Measurements from ENCODE around the gene IRF7. TPM values are rescaled to one million over a fixed set of nuclear protein-coding genes. Genes with fewer than 3 reads are reported as not detected.

The IRF7 gene
- total and polyA plus RNA-seq, 8 donors = 9.8 to 50.4 (median 14.3) TPM

- intact Hi-C loops (cut with DNase I) = no loop called here
- no peak overlapping the region for H3K4me3 ChIP-seq
- no peaks in the 10 kb centered on the region for H3K9me3 ChIP-seq
- no peak overlapping the region for H3K27ac ChIP-seq
- H3K36me3 ChIP-seq = peaks cover 0 to 100% of the 10 kb centered on the region in 2 donors
- H3K4me1 ChIP-seq = peaks cover 0 to 6% of the 10 kb centered on the region in 2 donors
- no peak for TF ChIP-seq CTCF (IDR thresholded peaks at IDR 0.05)
- DNase-seq (peak in 1 of 4 donors; percentile 76), ATAC-seq (no peak)
- no peaks in the 10 kb centered on the region for H3K27me3 ChIP-seq
Observed at GRCh38 chr11:607971-608659, 7.6 kb downstream of the IRF7 start.

- ATAC-seq (no peak), DNase-seq (peak in 1 of 4 donors; percentile 76)
- Histone ChIP-seq H3K36me3 (peaks cover 0 to 100% of the 10 kb centered on the region in 2 donors), H3K9me3 (no peaks in the 10 kb centered on the region), H3K4me1 (no peaks in the 10 kb centered on the region), H3K4me3 (no peak overlapping the region), H3K27me3 (no peaks in the 10 kb centered on the region), H3K27ac (no peak overlapping the region)
- intact Hi-C loops (cut with DNase I) = no loop called here
- no peak for TF ChIP-seq CTCF (IDR thresholded peaks at IDR 0.05)
Observed at GRCh38 chr11:607020-607780, 8.6 kb downstream of the IRF7 start.

- Histone ChIP-seq H3K27ac (no peak overlapping the region), H3K9me3 (no peaks in the 10 kb centered on the region), H3K4me3 (no peak overlapping the region), H3K36me3 (peaks cover 0 to 100% of the 10 kb centered on the region in 2 donors), H3K27me3 (no peaks in the 10 kb centered on the region), H3K4me1 (no peaks in the 10 kb centered on the region)
- intact Hi-C loops (cut with DNase I) = no loop called here
- ATAC-seq = peak; percentile 71
- no peak for TF ChIP-seq CTCF (IDR thresholded peaks at IDR 0.05)
- DNase-seq = peak in 1 of 4 donors; percentile 83
Observed at GRCh38 chr11:606245-606644, 9.5 kb downstream of the IRF7 start.

GRCh38 chr11:605286-606129, 10.2 kb downstream of the IRF7 start:
- Histone ChIP-seq H3K4me1 (no peaks in the 10 kb centered on the region), H3K9me3 (no peaks in the 10 kb centered on the region), H3K27me3 (no peaks in the 10 kb centered on the region), H3K27ac (no peak overlapping the region), H3K4me3 (no peak overlapping the region), H3K36me3 (peaks cover 0 to 100% of the 10 kb centered on the region in 2 donors)
- ATAC-seq (no peak), DNase-seq (peak in 1 of 4 donors; percentile 57)
- no peak for TF ChIP-seq CTCF (IDR thresholded peaks at IDR 0.05)
- intact Hi-C loops (cut with DNase I) = no loop called here
